G401 (cell line): ENCODE measurements around the gene NPFF. TPM values are rescaled to one million over a fixed set of nuclear protein-coding genes. Genes with fewer than 3 reads are reported as not detected.

Experiments
- DNase-seq: peaks from one replicate; pipeline ENCODE4 v3.0.0-alpha.2; 2015; ENCODE audit warnings: low spot score
- in situ Hi-C: cut with HindIII; loops from 2 replicates; pipeline ENCODE4 v1.10.0; 2016; ENCODE audit warnings: low sequenced_read_pairs, mixed read lengths
- total RNA-seq: library from RNA; depleted of rRNA; stranded (reverse); fragments of >200 nt; shearing (Covaris generic); gene quantifications from 2 replicates; pipeline ENCODE4 v1.2.3, GENCODE V29; 2014

Gene NPFF
- total RNA-seq, 1 experiment from 2014 or later: not detected

DNA sequence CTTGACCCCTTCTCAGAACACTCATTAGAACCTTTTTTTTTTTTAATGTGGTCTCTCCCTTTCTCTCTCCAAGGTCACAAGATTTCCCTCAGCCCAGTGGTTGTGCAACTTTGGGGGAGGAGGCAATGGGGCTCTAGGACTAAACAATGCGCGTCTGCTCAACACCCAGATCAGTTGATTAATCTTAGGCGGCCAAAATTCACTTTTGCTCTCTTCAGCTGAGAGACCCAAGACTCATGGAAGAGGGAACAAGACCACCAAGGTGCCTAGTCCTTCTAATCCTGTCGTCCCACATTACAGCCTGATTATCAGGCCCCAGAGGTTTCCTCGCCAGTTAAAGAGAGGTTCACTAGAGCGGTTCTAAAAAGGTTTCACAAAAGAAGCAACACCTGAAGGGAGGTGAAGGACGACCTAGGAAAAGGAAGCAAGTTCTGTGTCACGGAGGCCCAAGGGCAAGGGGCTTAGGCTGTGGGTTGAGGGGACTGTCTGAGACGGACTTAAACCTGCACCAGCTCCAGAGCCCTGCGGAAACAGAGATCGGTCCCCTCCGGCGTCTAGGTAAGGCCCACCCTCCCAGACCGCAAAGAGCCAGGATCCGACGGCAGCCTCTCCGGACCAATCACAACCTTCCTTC, 7.0 kb downstream of the NPFF start:
- no peak for DNase-seq
- in situ Hi-C loops: no loop called here

DNA sequence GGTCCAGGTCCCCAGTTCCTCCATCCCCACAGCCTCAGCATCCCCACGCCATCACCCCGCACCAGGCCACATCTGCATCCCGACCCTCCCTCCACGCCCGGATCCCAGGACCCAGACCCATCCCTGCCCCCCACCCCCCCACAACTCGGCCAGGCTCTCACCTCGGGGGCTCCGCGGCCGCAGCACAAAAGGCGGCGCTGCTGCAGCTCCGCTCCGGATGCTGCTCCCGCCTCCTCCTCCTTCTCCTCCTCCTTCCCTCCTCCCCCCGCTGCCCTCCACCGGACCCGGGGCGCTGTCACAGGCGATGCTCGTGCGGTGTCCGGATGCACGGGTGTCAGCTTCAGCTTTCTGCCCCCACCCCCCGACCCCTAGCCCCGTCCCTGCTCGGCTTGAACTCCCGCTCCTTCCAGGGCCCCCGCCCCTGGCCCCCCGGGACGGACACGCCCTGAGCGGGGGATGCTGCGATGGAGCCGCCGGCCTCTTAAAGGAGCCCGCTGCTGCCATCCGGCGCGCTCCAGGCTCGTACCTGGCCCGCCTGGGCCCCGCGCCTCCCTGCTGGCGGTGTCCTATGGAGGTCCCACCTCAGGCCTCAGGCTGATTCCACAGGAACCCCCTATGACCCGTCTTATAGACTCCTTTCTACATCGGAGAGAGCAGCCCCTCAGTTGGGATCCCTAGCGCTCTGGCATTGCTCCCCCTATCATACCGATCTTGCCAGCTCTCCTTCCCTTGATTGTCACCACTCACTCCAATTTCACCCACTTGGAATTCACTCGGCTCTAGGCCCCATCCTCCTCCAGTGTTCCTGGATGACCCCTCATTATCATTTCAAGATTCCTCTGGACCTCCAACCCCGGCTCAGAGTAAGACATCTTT, 7.8 kb downstream of the NPFF start, which contains the start of gene MAP3K12:
Gene MAP3K12, minus strand, starts transcription at position 193 of the 876 bp plus-strand sequence. CDS start 12,067 bp downstream, outside the sequence.
- peak; percentile 87 for DNase-seq
- in situ Hi-C loops: no loop called here

DNA sequence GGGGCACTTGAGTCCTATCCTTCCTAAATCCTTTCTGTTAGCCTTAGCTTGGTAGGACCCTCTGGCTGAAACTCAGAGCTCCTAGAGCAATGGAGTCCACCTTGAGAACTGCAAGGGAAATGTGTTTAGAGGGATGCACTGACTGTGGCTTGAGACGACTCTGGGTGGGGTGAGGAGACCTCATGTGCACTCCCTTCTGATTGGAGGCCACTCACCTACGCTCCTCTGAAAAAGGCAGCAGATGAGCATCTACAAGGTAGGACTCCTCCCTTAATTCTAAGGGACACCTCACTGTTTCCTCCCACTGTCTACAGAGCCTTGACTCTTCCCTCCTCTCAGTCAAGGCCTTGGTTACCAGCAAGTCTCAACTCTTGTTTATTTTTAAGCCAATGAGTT, 9.1 kb downstream of the NPFF start:
- DNase-seq: peak; percentile 63
- in situ Hi-C loops: no loop called here

DNA sequence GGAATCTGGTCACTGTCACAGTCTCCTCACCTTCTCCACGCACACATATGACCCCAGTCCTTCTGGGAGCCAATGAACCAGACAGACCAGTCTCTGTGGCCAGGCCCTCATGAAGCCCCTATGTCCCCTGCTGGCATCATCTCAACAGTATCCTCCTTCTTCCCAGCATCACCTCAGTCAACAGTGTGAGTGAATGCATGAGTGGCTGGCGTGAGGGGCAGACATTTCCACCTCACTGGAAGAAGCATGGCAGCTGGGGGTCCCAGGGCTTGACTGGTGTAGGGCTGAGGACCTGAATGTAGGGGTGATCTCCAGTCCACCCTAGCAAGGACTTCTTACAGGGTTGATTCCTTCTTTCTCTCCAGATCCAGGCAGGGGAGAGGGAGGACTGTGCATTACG, 9.8 kb downstream of the NPFF start:
- in situ Hi-C loops: no loop called here
- DNase-seq: no peak

DNA sequence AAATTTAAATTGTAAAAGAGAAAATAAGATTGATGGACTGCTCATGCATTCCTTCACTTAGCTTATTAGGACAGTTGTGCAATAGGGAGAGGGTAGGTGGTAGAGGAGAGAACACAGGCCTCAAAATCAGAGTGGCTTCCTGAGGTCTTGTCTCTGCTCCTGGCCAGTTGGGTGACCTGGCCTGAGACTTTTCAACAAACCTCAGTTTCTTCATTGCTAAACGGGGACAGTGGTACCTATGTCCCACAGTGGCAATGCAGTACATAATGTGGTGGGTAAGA, 10.6 kb downstream of the NPFF start:
- DNase-seq: no peak
- in situ Hi-C loops: no loop called here

DNA sequence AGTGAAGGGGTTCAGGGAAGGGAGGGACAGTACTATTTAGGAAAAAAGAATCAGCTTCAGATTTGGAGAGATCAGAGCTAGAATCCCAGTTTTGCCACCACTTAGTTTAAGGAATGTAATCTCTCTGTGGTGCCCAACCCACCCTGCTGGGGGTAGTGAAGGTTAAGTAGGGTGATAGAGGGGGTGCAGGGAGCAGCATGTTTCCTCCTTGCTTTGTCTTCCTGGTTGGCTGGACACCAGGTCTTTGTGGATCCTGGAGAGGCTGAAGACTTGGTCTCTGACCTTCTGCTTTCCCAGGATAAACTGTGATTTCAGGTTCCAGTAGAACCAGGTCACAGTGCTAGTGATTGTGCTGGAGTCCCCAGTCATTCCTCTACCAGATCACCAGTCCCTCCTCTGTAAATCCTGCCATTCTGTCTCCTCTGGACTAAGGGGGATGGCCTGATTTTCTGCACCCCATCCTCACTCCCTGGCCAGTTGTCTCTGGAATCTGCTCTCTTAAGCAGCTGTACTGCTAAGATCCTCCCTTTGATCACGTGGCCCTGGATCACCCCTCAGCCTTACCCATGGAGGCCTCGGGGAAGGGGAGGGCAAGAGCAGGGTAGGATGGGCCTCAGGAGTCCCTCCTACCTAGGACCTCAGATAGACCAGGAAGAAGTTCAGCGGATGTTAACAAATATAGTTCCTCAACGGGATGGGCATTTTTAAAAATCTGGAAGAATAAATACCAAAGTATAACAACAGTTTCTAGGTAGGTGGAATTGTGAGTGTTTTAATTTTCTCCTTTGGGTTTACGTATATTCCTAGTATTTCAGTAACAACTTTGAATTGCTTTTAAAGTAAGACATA, 11.2 kb downstream of the NPFF start:
- in situ Hi-C loops: no loop called here
- peak; percentile 69 for DNase-seq

DNA sequence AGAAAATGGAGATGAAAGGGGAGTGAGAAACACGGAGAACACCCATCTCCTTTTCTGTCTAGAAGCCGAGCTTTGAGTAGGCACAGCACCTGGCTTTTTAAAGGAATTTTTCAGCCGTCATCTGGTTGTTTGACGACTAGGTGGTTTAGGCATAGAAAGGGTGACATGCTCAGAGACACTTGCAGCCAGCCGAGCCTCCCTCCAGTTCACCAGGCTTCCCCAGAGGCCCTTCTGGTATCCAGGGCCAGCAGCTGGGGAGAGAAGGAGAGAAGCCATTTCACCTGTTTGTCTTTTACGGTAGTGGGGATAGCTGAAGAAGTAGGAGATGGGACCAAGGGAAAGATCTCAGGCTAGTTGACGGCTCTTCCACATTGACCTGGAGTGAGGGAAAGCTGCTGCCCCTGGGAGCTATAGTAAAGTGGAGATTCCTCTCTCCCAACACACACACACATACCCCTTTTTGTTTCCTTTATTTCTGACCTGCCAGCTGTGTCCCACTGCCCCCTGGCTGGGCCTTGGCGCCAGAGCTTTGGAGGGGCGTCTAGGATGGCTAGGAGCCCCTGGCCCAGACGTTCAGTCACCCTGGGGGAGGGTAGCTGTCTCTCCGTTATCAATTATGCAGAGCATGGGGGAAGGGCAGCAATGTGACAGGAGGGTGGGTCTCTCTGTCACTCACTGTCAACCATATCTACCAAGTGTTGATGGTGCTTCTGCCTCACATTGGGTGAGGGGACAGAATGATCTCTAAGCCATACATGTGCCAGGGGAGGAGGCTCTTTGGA, 13.5 kb downstream of the NPFF start:
- in situ Hi-C loops: no loop called here

DNA sequence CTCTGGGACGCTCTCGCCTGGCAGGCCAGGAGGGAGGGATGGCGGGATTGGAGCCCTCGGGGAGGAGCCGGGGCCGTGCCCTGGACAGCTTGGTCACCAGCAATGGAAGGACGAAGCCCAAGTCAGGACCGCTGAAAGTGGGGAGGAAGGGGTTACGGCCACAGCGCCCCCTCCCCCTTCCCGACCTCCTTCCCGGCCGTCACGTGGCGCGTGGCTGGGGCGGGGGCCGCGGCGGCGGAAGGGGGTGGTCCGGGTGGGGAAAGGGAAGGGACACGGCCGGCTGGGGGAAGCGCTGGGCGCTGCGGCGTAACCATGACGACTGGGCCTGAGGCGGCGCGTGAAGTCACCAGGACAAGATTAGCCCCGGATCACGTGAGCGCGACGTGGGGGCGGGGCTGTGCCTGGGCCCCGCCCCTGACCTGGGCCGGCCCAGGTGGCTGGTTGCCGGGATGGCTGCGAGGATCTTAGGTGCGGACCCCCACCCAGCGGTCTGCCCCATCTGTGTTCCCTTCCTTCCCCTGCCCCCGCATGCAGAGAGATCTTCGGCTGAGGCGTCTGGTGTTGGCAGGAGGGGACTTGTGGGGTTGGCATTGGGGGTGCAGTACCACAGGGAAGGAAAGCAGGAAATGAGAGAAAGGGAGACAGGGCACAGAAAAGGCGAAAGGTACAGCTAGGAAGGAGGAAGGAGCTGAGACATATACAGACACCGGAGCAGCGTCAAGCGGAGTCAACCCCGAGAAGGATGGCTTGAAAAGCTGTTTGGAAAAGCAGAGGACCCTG, 14.3 kb downstream of the NPFF start:
- peak; percentile 93 for DNase-seq
- in situ Hi-C loops: no loop called here

More for the DNA sequence above, 13.5 kb downstream of the NPFF start:
- DNase-seq: no peak

DNA sequence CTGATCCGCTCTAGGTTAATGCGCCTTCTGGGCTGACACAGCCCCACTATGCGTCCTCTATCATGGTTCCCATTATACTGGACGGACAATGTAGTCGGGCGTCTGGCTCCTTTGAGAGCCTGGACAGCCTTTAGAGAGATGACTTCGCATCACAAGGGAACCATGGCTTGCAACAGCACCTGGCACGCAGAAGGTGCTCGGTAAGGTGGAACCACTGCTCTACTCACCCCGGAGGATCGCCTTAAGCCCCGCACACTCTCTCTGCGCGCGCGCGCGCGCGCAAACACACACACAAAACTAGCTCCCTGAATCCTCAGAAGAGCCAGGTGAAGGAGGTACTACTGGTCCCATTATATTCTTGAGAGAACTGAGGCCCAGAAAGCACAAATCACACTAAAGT, 15.1 kb downstream of the NPFF start:
- no peak for DNase-seq
- in situ Hi-C loops: no loop called here

DNA sequence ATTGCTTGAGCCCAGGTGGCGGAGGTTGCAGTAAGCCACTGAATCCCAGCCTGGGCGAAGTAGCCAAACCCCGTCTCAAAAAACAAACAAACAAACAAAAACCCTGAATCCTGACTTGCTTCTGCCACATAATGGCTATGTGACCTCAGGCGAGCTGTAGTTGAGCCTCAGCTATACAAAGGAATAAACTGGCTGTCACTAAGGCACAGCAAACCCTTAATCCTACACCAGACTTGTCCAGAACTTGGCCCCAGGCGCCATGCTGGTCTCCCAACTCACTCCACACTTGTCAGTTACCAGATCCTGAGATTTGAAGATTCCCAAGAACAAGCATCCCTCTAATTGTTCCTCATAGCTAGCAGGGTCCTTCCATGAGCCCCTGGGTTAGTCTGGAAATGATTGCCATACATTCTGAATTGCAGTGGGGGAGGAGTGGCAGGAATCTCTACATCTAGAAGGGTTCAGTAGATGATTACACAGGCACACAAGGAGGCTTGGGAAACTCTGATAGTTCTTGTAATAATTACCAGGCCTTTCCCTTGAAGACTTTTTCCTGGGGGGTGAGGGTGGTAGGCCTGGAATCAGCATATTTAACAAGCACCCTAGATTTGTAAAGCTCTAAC, 17.9 kb downstream of the NPFF start:
- in situ Hi-C loops: no loop called here
- DNase-seq: no peak

DNA sequence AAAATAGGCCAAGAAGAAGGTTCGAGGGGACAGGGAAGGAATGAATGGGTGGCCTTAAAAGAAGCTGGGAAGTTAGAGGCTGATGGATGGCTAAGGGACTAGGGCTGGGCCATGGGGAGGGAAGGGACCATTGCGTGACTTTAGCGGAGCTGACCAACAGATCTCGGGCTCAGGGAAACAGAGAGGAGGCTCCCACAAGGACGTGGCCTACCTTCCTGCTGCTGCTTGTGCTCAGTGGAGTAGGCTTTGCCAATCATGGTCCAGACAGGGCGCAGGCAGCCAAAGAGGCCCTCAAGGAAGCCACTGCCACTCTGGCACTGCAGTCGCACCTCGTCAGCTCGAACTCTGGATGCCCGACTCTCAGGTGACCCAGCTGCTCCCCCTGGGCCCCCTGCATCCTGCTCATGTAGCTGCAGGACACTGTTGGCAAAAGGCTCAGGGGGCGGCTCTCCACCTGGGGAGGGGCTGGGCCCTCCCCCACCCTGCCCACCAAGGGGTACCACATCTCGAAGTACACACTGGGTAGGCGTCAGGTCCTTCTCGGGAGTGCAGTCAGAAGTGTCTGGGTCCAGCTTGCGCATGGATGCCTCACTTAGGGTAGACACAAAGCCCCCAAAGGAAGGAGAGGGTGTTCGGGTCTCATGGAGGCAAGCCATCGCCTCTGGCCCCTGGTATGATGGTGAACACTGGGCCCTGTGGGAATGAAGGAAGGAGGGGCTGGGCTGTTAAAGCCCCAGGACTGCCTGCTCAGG, 20.4 kb downstream of the NPFF start:
- in situ Hi-C loops: no loop called here
- peak; percentile 39 for DNase-seq

DNA sequence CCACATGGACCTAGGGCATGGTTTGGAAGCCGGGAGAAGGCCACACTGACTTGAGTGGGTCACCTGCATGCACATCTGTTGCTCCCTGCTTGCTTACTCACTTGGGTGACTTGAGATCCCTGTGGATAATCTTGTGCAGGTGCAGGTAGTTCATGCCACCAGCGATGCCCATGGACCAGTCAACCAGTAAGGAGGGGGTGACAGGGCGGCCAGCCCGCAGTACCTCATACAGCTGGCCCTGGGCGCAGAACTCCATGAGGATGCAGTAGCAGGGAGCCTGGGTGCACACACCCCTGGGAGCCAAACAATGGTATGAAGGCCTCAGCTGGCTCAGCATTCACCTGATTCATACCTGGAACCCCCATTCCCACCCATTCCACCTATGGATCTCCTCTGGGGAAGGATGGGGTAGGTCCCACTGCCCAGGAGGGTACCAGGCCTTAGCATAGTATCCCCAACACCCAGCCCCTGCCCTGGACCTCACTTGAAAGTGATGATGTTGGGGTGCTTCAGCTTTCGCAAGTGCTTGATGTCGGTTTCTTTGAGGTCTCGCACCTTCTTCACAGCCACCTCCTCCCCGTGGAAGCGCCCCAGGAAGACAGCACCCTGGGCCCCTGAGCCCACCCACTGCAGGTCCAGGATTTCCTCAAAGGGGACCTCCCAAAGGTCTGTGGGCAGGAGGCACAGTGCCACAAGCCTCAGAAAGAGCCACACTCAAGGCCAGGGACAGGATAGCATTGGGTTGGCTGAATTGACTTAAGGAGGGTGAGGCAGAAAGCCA, 21.1 kb downstream of the NPFF start:
- no peak for DNase-seq
- in situ Hi-C loops: no loop called here

DNA sequence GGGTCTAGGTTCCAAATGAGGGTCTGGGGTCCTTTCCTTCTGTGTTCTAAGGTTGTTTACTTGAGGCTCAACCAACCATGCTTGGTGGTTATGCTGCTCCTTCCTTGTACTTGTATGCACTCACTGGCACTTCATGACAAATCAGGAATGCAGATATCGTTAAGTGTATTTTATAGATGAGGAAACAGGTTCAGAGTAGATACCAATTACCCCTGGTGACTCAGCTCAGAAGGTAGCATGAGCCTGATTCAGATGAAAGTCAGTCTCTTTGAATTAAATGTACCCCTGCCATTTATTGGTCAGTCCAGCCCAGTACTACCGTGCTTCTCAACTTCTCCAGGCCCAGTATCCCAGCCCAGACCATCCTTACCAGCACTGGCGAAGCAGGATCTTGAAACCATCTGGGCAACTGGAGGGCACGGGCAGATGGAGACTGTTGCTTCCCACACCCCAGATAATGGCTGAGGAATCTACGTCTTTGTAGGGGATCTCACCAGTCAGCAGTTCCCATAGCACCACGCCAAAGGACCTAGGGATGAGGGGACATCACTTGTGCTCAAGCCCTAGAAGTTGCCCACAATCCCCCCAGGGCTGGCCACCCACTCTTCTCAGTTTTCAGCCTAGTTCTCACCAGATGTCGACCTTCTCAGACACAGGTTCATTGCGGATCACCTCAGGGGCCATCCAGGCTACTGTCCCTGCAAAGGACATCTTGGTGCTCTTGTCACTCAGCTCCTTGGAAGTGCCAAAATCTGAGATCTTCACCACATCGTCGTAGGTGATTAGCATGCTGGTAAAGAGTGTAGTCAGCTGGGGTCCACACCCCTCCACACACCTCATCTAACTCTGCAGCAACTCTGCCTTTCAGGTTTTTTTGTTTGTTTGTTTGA, 22.4 kb downstream of the NPFF start:
- in situ Hi-C loops: no loop called here
- DNase-seq: no peak

DNA sequence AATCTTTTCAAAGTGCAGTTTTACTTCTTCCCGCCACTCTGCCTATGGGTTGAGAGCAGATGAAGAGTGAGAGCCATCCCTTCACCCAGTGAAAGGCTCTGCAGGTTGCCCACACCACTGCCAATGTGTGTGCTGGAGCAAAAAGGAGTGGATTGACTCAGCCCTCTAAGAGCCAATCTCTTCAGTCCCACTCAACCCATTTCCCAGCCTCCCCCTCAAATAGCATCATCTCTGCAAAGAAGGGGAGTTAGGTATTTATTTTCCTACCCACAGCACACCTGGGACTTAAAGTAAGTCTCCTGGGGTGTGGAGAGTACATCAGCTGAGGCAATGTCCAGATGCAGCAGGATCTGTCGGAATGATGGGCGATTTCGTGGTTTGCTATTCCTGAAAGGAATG, 23.3 kb downstream of the NPFF start:
- in situ Hi-C loops: no loop called here
- DNase-seq: no peak

DNA sequence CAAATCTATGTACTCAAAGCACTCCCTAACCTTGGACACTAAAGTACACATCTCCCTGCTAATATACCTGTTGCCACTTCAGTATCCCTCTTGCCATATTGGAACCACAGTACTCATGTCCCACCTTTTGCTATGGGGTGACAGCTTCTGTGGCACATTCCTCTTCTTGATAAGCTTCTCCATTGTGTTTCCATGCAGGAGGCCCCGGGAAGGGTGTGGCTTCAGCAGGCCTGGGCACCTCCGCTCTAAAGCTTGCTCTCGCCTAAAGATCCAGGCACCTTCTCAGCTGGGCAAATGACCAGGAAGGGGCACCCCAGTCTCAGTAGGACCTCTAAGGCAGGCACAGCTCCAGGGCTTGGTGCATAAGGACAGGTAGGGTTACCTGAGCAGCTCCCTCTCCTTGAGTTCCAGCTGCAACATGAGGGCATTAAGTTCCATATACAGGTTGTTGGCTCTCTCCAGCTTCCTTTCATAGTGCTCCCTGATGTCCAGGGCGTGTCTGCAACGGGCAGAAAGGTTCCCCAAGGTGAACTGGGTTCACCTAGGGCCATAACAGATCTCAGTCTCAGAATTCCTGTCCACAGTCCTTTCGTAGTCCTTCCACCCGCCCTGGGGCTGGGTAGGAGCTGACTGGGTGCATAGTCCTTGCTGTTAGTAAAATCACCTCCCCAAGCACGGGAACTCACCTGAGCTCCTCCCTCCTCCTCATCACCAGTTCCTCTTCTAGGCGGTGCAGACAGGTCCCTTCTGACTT, 23.9 kb downstream of the NPFF start:
- in situ Hi-C loops: no loop called here

More for the DNA sequence above, 23.9 kb downstream of the NPFF start:
- DNase-seq: peak; percentile 20
